Measurements from ENCODE around the gene KPTN.

DNA sequence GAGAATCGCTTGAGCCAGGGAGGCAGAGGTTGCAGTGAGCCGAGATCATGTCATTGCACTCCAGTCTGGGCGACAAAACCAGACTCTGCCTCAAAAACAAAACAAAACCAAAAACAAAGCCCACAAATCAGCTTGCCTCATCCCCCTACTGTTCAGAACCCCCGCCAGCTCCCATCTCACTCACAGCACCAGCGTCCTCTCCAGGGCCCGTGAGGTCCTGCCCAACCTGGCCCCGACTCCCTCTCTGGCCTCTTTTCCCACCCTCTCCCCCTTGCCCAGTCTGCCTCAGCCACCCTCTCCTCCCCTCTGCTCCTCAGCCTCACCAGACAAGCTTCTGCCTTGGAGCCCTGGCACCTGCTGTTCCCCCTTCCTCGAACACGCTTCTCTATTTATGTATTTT lies 16.1 kb downstream of the KPTN start:
- no peak for TF ChIP-seq CTCF (IDR thresholded peaks at IDR 0.05; ENCODE audit: insufficient read depth, low read depth, low read length)
- no peak for TF ChIP-seq EZH2 (IDR thresholded peaks at IDR 0.05; ENCODE audit: insufficient read depth, low read length)

All from astrocyte (in vitro differentiated cells and primary cell).